ENCODE results near the gene EDNRA. TPM values are rescaled to one million over a fixed set of nuclear protein-coding genes. Genes with fewer than 3 reads are reported as not detected.
A peak's percentile ranks its signal among the peaks of the same experiment; 100 is the strongest.

The EDNRA gene
- total and polyA plus RNA-seq, 2 of the 4 experiments (the other 2 are of a cell fraction), result 3.8 to 6.5 TPM

GRCh38 chr4:147590249-147590920 is 109.5 kb downstream of the EDNRA start:
- ChIA-PET POLR2A (ENCODE audit: unreplicated experiment) (no interaction called here), CTCF (interaction anchor here (0.6 to 2.2 kb wide), 11 partner anchors 10 to 493 kb away, joined by 3 to 11 read pairs (median 3); no protein-coding TSS in a partner anchor)
- Histone ChIP-seq H3K9ac (ENCODE audit: low read depth, low read length) (no peak overlapping the region), H3K4me2 (ENCODE audit: low read depth, low read length) (0 out of 2 replicates have a peak overlapping the region, but pooled peaks have one; percentile 18), H3K9me1 (ENCODE audit: insufficient read depth, low read length) (no peaks in the 10 kb centered on the region), H2BK20ac (ENCODE audit: low read depth, low read length) (no peak overlapping the region; the same call in 1 of the 2 replicates), H4K5ac (ENCODE audit: low read depth, low read length) (peak overlapping the region; percentile 53; the same call in 1 of the 2 replicates), H2BK5ac (ENCODE audit: low read depth, low read length, poor library complexity, severe bottlenecking) (peak overlapping the region; percentile 45), H3K4ac (ENCODE audit: low read depth, low read length) (peak overlapping the region; percentile 57; the same call in 1 of the 2 replicates), H3K79me1 (ENCODE audit: low read depth in 1 of 2, low read length in 2 of 2) (no peaks in the 10 kb centered on the region), H4K8ac (ENCODE audit: low read depth in 2 of 2, low read length in 2 of 2) (0 out of 4 replicates have a peak overlapping the region, but pooled peaks of 1 of the 2 experiments have one; percentile 53), H2BK120ac (ENCODE audit: low read depth, low read length) (peak overlapping the region; percentile 62), H3K36me3 (ENCODE audit: control insufficient read depth, insufficient read depth, low read length) (no peaks in the 10 kb centered on the region), H2AFZ (replicated peaks; ENCODE audit: low read length, poor library complexity) (no peak overlapping the region), H3K9me3 (ENCODE audit: control insufficient read depth, insufficient read depth, low read length) (no peaks in the 10 kb centered on the region), H4K91ac (ENCODE audit: insufficient read depth, low read depth, low read length) (no peak overlapping the region), H3K27ac (ENCODE audit: insufficient read depth, low read length) (peak overlapping the region; percentile 41; the same call in 1 of the 2 replicates), H2BK15ac (ENCODE audit: low read depth, low read length) (no peak overlapping the region; the same call in 1 of the 3 replicates), H2AK9ac (replicated peaks; ENCODE audit: low read depth, low read length, poor library complexity) (no peak overlapping the region), H3K14ac (replicated peaks; ENCODE audit: low read depth, low read length) (no peak overlapping the region), H3K23ac (ENCODE audit: low read depth, low read length) (no peak overlapping the region), H3K4me1 (ENCODE audit: control insufficient read depth, insufficient read depth, low read length) (peaks cover 6% of the 10 kb centered on the region), H3K18ac (ENCODE audit: low read depth, low read length) (peak overlapping the region; percentile 76), H2AK5ac (ENCODE audit: low read depth, low read length) (peak overlapping the region; percentile 95), H3K56ac (ENCODE audit: extremely low read depth, insufficient read depth, low read length) (no peak overlapping the region), H3K27me3 (ENCODE audit: control insufficient read depth, insufficient read depth, low read length) (no peaks in the 10 kb centered on the region), H4K20me1 (ENCODE audit: insufficient read depth, low read length) (no peaks in the 10 kb centered on the region), H3K4me3 (ENCODE audit: insufficient read depth, low read depth, low read length) (no peak overlapping the region)
- intact Hi-C loops (cut with micrococcal nuclease), result loop anchor here (1.0 kb wide), 4 partner anchors 72 to 571 kb away; no protein-coding TSS in a partner anchor
- dilution Hi-C loops (cut with HindIII; ENCODE audit: low sequenced_read_pairs, unreplicated experiment), result no loop called here
- WGBS, 2 experiments (ENCODE audit: extremely low coverage in 2 of 2, insufficient read length in 1 of 2), result no CpG with 5 or more reads among the region's 12 CpGs
- in situ Hi-C loops (cut with MboI; ENCODE audit: low sequenced_read_pairs), result loop anchor here (5.0 to 25.0 kb wide), 4 partner anchors 433 to 1253 kb away; no protein-coding TSS in a partner anchor
- DNase-seq (peak; percentile 79), ATAC-seq (ENCODE audit: low read depth) (peak; percentile 74)
- no TSS peak for BruUV-seq (replicated peaks)
- TF ChIP-seq RCOR1 (IDR thresholded peaks at IDR 0.05; ENCODE audit: insufficient replicate concordance, low read length) (no peak), POLR2A (IDR thresholded peaks at IDR 0.05; ENCODE audit: low read depth, low read length) (peak; percentile 41; the same call in 1 of the 2 replicates), CEBPB (IDR thresholded peaks at IDR 0.05; ENCODE audit: low read depth, low read length) (no peak), MAFK (IDR thresholded peaks at IDR 0.05; ENCODE audit: low read depth, low read length) (no peak), MXI1 (IDR thresholded peaks at IDR 0.05; ENCODE audit: borderline replicate concordance, low read depth, low read length) (no peak), RAD21 (IDR thresholded peaks at IDR 0.05; ENCODE audit: low read length) (peak; percentile 97), CTCF (conservative IDR thresholded peaks at IDR 0.05; ENCODE audit: low read depth, low read length) (peak; percentile 90), BHLHE40 (IDR thresholded peaks at IDR 0.05; ENCODE audit: low read depth, low read length) (no peak), CHD1 (IDR thresholded peaks at IDR 0.05; ENCODE audit: low read depth, low read length) (no peak), SMC3 (IDR thresholded peaks at IDR 0.05; ENCODE audit: low read depth, low read length) (peak; percentile 97), MAZ (IDR thresholded peaks at IDR 0.05; ENCODE audit: borderline replicate concordance, low read depth, low read length) (no peak), RFX5 (IDR thresholded peaks at IDR 0.05; ENCODE audit: low read depth, low read length) (no peak)
- TF ChIP-seq, protein P1, sequence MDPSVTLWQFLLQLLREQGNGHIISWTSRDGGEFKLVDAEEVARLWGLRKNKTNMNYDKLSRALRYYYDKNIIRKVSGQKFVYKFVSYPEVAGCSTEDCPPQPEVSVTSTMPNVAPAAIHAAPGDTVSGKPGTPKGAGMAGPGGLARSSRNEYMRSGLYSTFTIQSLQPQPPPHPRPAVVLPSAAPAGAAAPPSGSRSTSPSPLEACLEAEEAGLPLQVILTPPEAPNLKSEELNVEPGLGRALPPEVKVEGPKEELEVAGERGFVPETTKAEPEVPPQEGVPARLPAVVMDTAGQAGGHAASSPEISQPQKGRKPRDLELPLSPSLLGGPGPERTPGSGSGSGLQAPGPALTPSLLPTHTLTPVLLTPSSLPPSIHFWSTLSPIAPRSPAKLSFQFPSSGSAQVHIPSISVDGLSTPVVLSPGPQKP (IDR thresholded peaks at IDR 0.05; ENCODE audit: borderline replicate concordance, low read depth, low read length), result no peak
- TF ChIP-seq, protein P2, sequence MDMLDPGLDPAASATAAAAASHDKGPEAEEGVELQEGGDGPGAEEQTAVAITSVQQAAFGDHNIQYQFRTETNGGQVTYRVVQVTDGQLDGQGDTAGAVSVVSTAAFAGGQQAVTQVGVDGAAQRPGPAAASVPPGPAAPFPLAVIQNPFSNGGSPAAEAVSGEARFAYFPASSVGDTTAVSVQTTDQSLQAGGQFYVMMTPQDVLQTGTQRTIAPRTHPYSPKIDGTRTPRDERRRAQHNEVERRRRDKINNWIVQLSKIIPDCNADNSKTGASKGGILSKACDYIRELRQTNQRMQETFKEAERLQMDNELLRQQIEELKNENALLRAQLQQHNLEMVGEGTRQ (IDR thresholded peaks at IDR 0.05; ENCODE audit: low read depth, low read length), result no peak

Data from IMR-90 (cell line).